HUES48 (cell line): ENCODE results near the gene ICAM2.

Experiments
- H3K27ac ChIP-seq: one replicate; pipeline ENCODE4 v1.7.0; 2013; ENCODE audit warnings: low read depth, low read length, inconsistent platforms
- H3K27me3 ChIP-seq: 2 replicates; pipeline ENCODE4 v1.6.1; 2013; ENCODE audit warnings: mild to moderate bottlenecking, low read length; ENCODE audit not compliant: control insufficient read depth, insufficient read depth
- H3K36me3 ChIP-seq: 2 replicates; pipeline ENCODE4 v1.6.1; 2013; ENCODE audit warnings: low read length; ENCODE audit not compliant: control insufficient read depth, insufficient read depth
- H3K4me1 ChIP-seq: 2 replicates; pipeline ENCODE4 v1.6.1; 2013; ENCODE audit warnings: mild to moderate bottlenecking, low read length; ENCODE audit not compliant: control insufficient read depth, insufficient read depth
- H3K4me3 ChIP-seq: 2 replicates; pipeline ENCODE4 v1.5.1; 2013; ENCODE audit warnings: mild to moderate bottlenecking, low read depth, low read length
- H3K9ac ChIP-seq: 2 replicates; pipeline ENCODE4 v1.6.1; 2013; ENCODE audit warnings: mild to moderate bottlenecking, low read depth, low read length, moderate library complexity
- H3K9me3 ChIP-seq: 2 replicates; pipeline ENCODE4 v1.6.1; 2013; ENCODE audit warnings: low read length; ENCODE audit not compliant: control insufficient read depth, insufficient read depth

The ICAM2 gene

DNA sequence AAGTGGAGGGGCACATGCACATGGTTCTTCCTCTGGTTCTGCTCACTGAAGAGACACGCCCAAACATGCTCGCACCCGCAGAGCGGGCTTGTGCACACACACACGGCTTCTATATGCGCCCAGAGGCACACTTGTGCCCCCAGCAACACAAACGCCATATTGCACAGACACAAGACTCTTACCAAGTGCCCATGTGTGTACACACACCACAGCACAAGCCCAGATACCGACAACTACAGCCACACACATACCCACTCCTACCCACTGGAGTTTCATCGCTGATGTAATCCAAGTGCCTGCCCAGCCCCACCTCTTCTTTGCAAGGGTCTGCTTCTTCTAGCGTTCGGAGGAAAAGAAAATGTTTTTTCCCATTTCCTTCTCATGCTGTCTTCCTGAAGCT, 28.8 kb downstream of the ICAM2 start:
- H3K9me3 ChIP-seq = no peaks in the 10 kb centered on the region
- peaks cover 6% of the 10 kb centered on the region for H3K27me3 ChIP-seq
- no peak overlapping the region for H3K4me3 ChIP-seq

DNA sequence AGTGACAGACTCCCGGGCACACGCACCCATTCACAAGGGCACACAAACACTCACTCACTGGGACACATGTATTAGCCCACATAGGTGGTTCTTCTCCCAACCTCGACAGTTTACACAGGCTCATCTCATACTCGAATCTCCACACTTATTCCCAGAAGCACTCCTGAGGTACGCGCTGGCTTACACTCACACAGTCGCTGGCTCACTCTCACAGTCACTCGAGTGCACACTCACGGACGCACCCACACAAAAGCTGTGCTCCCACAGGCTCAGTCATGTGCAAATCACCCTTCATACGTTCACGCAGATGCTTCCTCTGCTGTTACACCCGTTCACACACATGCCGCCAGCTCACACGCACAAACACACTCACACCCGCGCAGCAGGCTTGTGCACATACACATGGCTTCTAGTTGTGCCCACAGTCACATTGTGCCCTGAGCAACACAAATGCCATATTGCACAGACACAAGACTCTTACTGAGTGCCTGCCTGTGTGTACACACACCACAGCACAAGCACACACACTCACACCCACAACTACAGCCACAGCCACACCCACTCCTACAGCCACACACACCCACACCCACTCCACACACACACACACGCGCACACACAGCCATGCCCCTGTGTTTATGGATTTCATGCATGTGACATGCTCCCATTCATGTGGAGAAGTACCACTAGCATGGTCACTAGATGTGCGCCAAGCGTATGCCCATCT, 30.6 kb downstream of the ICAM2 start:
- H3K4me3 ChIP-seq = no peak overlapping the region
- H3K36me3 ChIP-seq = no peaks in the 10 kb centered on the region
- H3K4me1 ChIP-seq = peaks cover 5% of the 10 kb centered on the region; the same call in 1 of the 2 replicates
- no peak overlapping the region for H3K9ac ChIP-seq
- no peaks in the 10 kb centered on the region for H3K9me3 ChIP-seq
- H3K27me3 ChIP-seq = peaks cover 5% of the 10 kb centered on the region
- no peak overlapping the region for H3K27ac ChIP-seq

More for the DNA sequence above, 28.8 kb downstream of the ICAM2 start:
- no peak overlapping the region for H3K9ac ChIP-seq
- no peak overlapping the region for H3K27ac ChIP-seq
- H3K36me3 ChIP-seq = no peaks in the 10 kb centered on the region
- peaks cover 5% of the 10 kb centered on the region; the same call in 1 of the 2 replicates for H3K4me1 ChIP-seq

DNA sequence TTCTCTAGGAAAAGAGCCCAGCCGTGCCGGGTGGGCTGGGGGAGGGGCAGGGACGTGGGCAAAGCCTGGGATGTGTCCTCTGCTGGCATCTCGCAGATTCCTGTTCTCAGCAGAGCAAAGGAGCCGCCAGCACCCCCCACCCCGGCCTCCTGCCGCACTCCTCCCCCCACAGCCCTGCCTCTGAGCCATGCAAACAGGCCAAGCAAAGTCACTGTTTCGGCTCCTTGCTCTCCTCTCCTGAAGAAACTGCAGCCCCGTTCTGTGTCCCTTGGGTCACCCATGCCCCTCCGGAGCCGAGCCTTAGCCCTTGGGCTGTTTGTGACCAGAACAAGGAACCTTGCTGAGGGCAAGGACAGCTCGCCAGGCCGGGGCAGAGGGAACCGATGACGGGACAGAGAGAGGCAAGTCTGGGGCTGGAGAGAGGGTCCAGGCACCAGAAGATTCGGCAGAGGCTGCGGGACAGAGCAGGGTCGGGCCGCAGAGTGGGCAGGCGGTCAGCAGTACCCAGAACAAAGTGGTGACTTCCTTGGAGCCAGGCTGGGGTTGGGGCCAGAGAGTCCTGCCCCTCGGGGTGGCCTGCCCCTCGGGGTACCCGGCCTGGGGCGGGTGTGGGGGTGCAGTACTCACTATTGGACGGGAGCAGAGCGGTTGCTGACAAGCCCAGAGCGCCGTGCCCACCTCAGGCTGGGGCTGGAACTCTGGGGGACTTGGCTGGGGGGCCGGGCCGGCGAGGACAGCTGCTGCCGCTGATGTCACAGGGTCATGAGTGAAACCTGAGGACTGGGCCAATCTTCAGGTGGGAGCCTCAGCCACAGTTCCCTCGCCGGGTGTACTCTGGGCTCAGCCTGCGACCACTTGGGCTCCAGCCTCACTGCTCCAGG, 31.5 kb downstream of the ICAM2 start:
- Histone ChIP-seq H3K9ac (no peak overlapping the region), H3K4me3 (no peak overlapping the region), H3K27ac (peak overlapping the region; percentile 20), H3K9me3 (no peaks in the 10 kb centered on the region), H3K36me3 (no peaks in the 10 kb centered on the region), H3K27me3 (peaks cover 5% of the 10 kb centered on the region), H3K4me1 (peaks cover 5% of the 10 kb centered on the region; the same call in 1 of the 2 replicates)

DNA sequence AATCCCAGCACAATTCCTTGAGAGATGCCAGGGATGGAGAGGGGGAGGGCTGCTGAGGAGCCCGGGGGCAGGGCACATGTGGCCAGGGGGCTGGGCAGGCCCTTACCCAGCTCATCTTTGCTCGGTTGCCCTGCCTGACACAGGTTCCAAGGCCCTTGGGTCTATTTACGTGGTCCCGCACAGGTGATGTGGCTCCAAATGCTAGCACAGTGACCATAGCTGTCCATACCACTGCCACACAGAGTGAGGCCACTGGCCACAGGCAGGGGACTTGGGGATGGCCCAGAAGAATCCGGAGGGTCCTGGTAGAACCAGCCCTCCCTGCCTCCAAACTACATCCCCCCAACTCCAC, 32.3 kb downstream of the ICAM2 start:
- H3K36me3 ChIP-seq = no peaks in the 10 kb centered on the region
- peaks cover 5% of the 10 kb centered on the region; the same call in 1 of the 2 replicates for H3K4me1 ChIP-seq
- no peak overlapping the region for H3K4me3 ChIP-seq
- H3K9me3 ChIP-seq = no peaks in the 10 kb centered on the region
- no peak overlapping the region for H3K9ac ChIP-seq
- H3K27ac ChIP-seq = no peak overlapping the region
- H3K27me3 ChIP-seq = peaks cover 5% of the 10 kb centered on the region

DNA sequence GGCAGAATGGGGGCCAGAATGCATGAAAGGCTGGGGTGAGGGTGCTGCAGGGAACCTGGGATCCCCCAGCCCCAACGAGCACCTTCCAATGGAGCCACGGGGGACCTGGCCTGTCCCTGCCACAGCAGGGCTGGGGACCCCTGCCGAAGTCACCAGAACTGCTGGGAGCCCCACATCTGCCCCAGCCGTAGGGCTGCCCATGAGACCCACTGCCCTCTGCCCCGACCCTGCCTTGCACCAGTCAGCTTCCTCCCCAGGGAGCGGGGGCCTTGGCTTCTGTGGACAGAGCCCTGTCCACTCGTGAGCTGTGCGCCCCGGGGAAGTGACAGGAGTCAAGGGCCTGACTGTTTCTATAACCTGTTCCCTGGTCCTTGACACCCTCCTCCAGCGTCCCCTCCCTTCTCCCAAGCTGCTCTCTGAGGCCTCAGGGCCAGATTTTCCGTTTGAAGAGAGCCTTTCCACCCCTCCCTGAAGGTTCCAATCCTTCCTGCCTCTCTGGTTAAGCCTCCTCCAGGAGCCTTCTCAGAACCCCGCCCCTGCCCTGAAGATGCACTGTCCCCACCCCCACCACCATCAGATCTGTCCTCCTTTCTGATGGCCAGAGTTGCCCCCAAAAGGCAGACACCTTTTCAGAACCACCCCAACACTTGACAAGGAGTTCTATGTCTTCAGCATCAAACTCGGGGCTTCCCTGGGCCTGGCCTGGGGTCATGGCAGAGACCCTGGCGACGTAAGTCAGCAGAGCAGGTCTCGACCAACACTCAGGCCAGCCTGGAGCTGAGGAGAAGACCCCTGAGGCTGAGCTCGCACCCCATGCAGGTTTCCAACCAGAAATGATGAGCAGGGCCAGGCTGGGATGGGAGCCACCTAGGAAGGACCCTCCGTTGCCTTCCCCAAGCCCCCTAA, 33.0 kb downstream of the ICAM2 start:
- H3K4me1 ChIP-seq = peaks cover 5% of the 10 kb centered on the region; the same call in 1 of the 2 replicates
- H3K27me3 ChIP-seq = peaks cover 5% of the 10 kb centered on the region
- no peak overlapping the region for H3K9ac ChIP-seq
- H3K36me3 ChIP-seq = no peaks in the 10 kb centered on the region
- H3K9me3 ChIP-seq = no peaks in the 10 kb centered on the region
- H3K4me3 ChIP-seq = no peak overlapping the region
- H3K27ac ChIP-seq = no peak overlapping the region

DNA sequence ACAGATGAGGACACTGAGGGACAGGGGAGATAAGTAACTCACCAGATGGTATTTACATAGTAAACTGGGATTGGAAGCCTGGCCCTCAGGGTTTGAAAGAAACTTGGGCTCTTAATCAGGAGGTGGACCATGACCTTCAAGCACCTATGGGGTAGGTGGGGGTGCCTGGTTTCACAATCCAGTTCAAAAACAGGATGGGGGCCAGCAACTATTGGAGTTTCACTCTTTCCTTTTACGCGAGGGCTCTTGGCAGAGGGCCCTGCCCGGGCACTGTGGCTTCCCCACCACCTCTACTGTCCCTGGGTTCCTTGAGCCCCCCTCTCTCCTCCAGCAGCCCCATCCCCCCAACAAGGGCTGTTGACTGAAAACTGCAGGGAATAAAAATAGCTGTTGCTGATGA, 33.6 kb downstream of the ICAM2 start:
- H3K4me1 ChIP-seq = peaks cover 5% of the 10 kb centered on the region; the same call in 1 of the 2 replicates

DNA sequence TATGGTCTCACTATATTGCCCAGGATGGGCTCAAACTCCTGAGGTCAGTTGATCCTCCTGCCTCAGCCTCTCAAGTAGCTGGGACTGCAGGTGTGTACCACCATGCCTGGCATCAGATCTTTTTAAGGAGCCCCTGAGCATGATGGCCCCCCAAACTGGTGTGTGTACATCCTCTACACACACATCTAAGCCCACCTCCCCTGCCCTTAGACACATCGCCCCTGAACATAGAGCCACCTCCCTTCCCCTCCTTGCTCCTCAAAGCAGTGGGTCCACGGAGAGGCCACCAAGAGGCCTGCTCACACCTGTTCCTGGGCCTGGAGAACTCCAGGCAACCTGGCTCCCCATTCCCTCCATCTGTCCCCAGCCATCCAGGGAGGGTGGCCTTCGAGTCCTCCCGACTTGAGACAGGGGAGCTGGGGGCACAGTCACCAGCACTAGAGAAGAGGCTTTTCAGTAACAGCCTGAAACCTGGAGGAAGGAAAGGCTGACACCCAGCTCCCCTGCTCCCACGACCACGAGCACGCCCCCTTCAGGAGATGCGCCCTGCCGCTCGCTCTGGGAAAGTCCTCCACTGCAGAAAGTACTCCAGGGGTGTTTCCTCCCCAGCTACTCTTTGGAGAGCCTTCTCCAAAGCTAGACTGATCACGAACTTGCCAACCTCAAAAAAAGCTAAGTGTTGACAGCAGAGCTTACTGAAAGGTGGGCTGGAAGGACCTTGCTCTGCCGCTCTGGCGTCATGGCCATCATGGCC, 34.9 kb downstream of the ICAM2 start:
- Histone ChIP-seq H3K4me3 (no peak overlapping the region), H3K27me3 (no peaks in the 10 kb centered on the region), H3K4me1 (peaks cover 5% of the 10 kb centered on the region; the same call in 1 of the 2 replicates), H3K9me3 (peaks cover 6% of the 10 kb centered on the region; the same call in 1 of the 2 replicates), H3K27ac (no peak overlapping the region), H3K36me3 (no peaks in the 10 kb centered on the region), H3K9ac (no peak overlapping the region)

More for the DNA sequence above, 33.6 kb downstream of the ICAM2 start:
- no peak overlapping the region for H3K9ac ChIP-seq
- H3K4me3 ChIP-seq = no peak overlapping the region
- H3K9me3 ChIP-seq = peaks cover 3% of the 10 kb centered on the region; the same call in 1 of the 2 replicates
- H3K27me3 ChIP-seq = 0 out of 2 replicates have a peak, but pooled peaks cover 3% of the 10 kb centered on the region
- H3K36me3 ChIP-seq = no peaks in the 10 kb centered on the region
- H3K27ac ChIP-seq = no peak overlapping the region

DNA sequence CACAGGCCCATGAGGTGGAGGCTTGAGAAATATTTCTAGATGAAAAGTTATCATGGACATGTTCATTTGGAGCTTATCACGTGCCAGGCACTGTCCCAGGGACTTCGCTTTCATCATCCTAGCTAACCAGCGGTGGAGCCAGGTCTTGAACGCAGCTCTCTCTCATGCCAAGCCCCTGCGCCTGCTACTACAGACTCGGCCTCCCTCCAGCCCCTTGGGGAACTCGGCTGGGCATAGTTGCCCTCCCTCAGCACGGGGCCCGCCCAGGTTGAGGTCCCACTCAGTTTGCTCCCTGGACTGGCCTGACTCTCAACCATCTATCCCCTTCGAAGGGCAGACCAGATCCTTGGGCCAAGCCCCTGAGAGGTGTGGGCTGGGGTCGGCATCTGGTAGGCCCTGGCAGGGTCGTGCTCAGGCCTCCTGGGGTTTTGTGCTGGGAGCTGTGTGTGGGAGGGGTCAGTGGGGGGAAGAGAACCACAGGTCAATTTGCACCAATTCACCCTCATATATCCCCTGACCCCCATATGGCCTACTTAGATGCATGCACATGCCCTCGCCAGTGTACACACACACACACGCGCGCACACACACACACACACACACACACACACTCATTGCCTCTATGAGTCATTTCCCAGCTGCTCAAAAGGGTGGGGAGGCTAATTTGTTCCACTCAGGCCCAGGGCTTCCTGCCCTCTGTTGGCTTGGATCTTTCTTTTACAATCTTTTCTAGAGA, 35.6 kb downstream of the ICAM2 start:
- Histone ChIP-seq H3K9ac (no peak overlapping the region), H3K9me3 (peaks cover 6% of the 10 kb centered on the region; the same call in 1 of the 2 replicates), H3K27me3 (no peaks in the 10 kb centered on the region), H3K4me1 (peaks cover 5% of the 10 kb centered on the region; the same call in 1 of the 2 replicates), H3K36me3 (no peaks in the 10 kb centered on the region), H3K4me3 (no peak overlapping the region), H3K27ac (no peak overlapping the region)

DNA sequence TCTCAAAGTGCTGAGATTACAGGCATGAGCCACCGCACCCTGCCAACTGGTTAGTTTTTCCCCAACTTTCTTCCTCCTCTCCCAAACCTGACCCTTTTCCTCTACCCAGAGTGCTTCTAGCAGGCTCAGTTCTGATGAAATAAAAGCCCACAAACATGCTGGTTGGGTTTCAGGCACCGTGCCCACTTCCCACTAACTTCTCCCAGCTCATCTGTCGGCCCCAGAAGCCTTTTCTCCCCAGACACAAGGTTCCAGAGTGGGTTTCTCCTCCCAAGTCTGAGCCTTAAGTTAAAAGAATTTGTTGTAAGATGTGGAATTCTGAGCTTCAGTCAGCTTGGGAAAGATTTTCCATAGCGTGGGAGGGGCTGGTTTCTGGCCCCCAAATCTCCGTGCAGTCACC, 36.2 kb downstream of the ICAM2 start:
- Histone ChIP-seq H3K9ac (no peak overlapping the region), H3K4me1 (peaks cover 5% of the 10 kb centered on the region; the same call in 1 of the 2 replicates), H3K27me3 (no peaks in the 10 kb centered on the region), H3K9me3 (peaks cover 6% of the 10 kb centered on the region; the same call in 1 of the 2 replicates), H3K4me3 (no peak overlapping the region), H3K27ac (no peak overlapping the region), H3K36me3 (no peaks in the 10 kb centered on the region)
